Calu3 (cell line): ENCODE results near the gene TMEM174. TPM values are rescaled to one million over a fixed set of nuclear protein-coding genes. Genes with fewer than 3 reads are reported as not detected.
A peak's percentile ranks its signal among the peaks of the same experiment; 100 is the strongest.

Experiments used
- BruUV-seq: library from RNA; stranded (reverse); fragments of 400-500 nt; replicated peaks from 2 replicates; lab custom pipeline; 2021; lab: Mats Ljungman, UMichigan
- CTCF ChIA-PET: fragments of 300-600 bp; sonication (Branson Sonifier 250); formaldehyde crosslinking; loops from one replicate; lab custom pipeline; 2022; ENCODE audit warnings: antibody characterized with exemption; lab: Charles Lee
- DNase-seq: peaks from one replicate; pipeline ENCODE4 v3.0.0; 2022
- H3K27ac Mint-ChIP-seq: one replicate; pipeline ENCODE4 v1.8.0; 2022; ENCODE audit warnings: mixed read lengths; ENCODE audit not compliant: unreplicated experiment
- H3K27me3 Mint-ChIP-seq: one replicate; pipeline ENCODE4 v1.8.0; 2022; ENCODE audit warnings: mixed read lengths; ENCODE audit not compliant: unreplicated experiment
- H3K36me3 Mint-ChIP-seq: one replicate; pipeline ENCODE4 v1.8.0; 2022; ENCODE audit warnings: mild to moderate bottlenecking, moderate library complexity, mixed read lengths; ENCODE audit not compliant: insufficient read depth, unreplicated experiment
- H3K4me1 Mint-ChIP-seq: one replicate; pipeline ENCODE4 v1.8.0; 2022; ENCODE audit warnings: mild to moderate bottlenecking, low read depth, mixed read lengths; ENCODE audit not compliant: unreplicated experiment
- H3K4me3 Mint-ChIP-seq: one replicate; pipeline ENCODE4 v1.8.0; 2022; ENCODE audit warnings: mild to moderate bottlenecking, low read depth, moderate library complexity, mixed read lengths; ENCODE audit not compliant: unreplicated experiment
- H3K9me3 Mint-ChIP-seq: one replicate; pipeline ENCODE4 v1.8.0; 2022; ENCODE audit warnings: low read depth, mixed read lengths; ENCODE audit not compliant: unreplicated experiment
- CTCF ChIP-seq: fragments of 200-600 bp; IDR thresholded peaks from one replicate; pipeline ENCODE4 v1.8.0; 2022; ENCODE audit warnings: antibody characterized with exemption; ENCODE audit not compliant: unreplicated experiment
- intact Hi-C: fragments of 100-400 bp; cut with micrococcal nuclease; formaldehyde crosslinking; loops from one replicate; pipeline ENCODE4 v1.10.0; 2022; ENCODE audit not compliant: unreplicated experiment
- total RNA-seq: library from RNA; stranded (reverse); gene quantifications from 2 replicates; pipeline ENCODE4 v1.2.3, GENCODE V29; 2022

TMEM174 gene
- total RNA-seq, 1 experiment from 2014 or later, result not detected

GRCh38 chr5:73199671-73200070, 26.7 kb downstream of the TMEM174 start:
- peaks cover 3% of the 10 kb centered on the region for H3K9me3 Mint-ChIP-seq
- CTCF ChIA-PET, result no interaction called here
- no peak for DNase-seq
- H3K36me3 Mint-ChIP-seq, result peaks cover 9% of the 10 kb centered on the region
- TF ChIP-seq CTCF, result no peak
- H3K4me3 Mint-ChIP-seq, result no peak overlapping the region
- intact Hi-C loops, result no loop called here
- peaks cover 19% of the 10 kb centered on the region for H3K27me3 Mint-ChIP-seq
- no peak overlapping the region for H3K27ac Mint-ChIP-seq
- BruUV-seq, result no TSS peak
- peaks cover 13% of the 10 kb centered on the region for H3K4me1 Mint-ChIP-seq

GRCh38 chr5:73201547-73202513, 28.8 kb downstream of the TMEM174 start:
- peak overlapping the region; percentile 76 for H3K4me3 Mint-ChIP-seq
- peak; percentile 92 for TF ChIP-seq CTCF
- DNase-seq, result peak; percentile 98
- peaks cover 3% of the 10 kb centered on the region for H3K9me3 Mint-ChIP-seq
- peaks cover 13% of the 10 kb centered on the region for H3K4me1 Mint-ChIP-seq
- peaks cover under 1% of the 10 kb centered on the region for H3K27me3 Mint-ChIP-seq
- H3K36me3 Mint-ChIP-seq, result peaks cover 9% of the 10 kb centered on the region
- CTCF ChIA-PET, result interaction anchor here (0.6 to 2.6 kb wide), 33 partner anchors 8 to 1167 kb away, joined by 3 to 24 read pairs (median 4); partner anchors contain the start of genes FCHO2, FOXD1 and TMEM171
- intact Hi-C loops, result loop anchor here (1.0 kb wide), 1 partner anchor 119 kb away; no protein-coding TSS in a partner anchor
- peak overlapping the region; percentile 35 for H3K27ac Mint-ChIP-seq
- BruUV-seq, result no TSS peak

- no peaks in the 10 kb centered on the region for H3K27me3 Mint-ChIP-seq
- TF ChIP-seq CTCF, result no peak
- BruUV-seq, result no TSS peak
- CTCF ChIA-PET, result interaction anchor here (0.7 kb wide), 1 partner anchor 12 kb away, joined by 3 read pairs; no protein-coding TSS in a partner anchor
- DNase-seq, result no peak
- H3K36me3 Mint-ChIP-seq, result peaks cover 9% of the 10 kb centered on the region
- no peak overlapping the region for H3K4me3 Mint-ChIP-seq
- no peak overlapping the region for H3K27ac Mint-ChIP-seq
- H3K4me1 Mint-ChIP-seq, result peaks cover 13% of the 10 kb centered on the region
- peaks cover 8% of the 10 kb centered on the region for H3K9me3 Mint-ChIP-seq
- intact Hi-C loops, result no loop called here
These were observed 31.3 kb downstream of the TMEM174 start for GRCh38 chr5:73204332-73204731.

DNA sequence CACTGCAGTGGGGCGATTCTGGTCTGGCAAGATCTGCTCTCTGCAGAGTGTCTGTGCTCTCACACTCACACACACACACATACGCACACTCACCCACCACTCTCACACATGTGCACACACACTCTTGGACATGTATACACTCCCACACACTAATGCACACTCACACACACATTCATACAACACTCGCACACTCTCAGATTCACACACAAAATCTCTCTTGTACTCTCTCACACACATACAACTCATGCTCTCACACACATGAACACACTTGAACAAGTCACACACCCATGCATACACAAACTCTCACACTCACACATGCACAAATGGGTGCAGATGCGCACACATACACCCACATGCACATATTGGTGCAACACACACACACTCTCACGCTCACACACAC, 31.7 kb downstream of the TMEM174 start:
- Mint-ChIP-seq H3K4me3 (no peak overlapping the region), H3K4me1 (peaks cover 13% of the 10 kb centered on the region), H3K27ac (no peak overlapping the region), H3K36me3 (peaks cover 9% of the 10 kb centered on the region), H3K9me3 (peaks cover 10% of the 10 kb centered on the region), H3K27me3 (no peaks in the 10 kb centered on the region)
- CTCF ChIA-PET, result interaction anchor here (0.7 kb wide), 1 partner anchor 12 kb away, joined by 3 read pairs; no protein-coding TSS in a partner anchor
- no peak for DNase-seq
- intact Hi-C loops, result no loop called here
- no TSS peak for BruUV-seq
- TF ChIP-seq CTCF, result no peak
